GM12865 (cell line): ENCODE measurements around the gene VSIG10.
A peak's percentile ranks its signal among the peaks of the same experiment; 100 is the strongest.

Experiments used
- DNase-seq: peaks from one replicate; pipeline ENCODE4 v3.0.0; 2010; ENCODE audit warnings: low read depth
- H3K4me3 ChIP-seq: 2 replicates; pipeline ENCODE4 v1.5.1; 2011; ENCODE audit warnings: mild to moderate bottlenecking, low read depth, low read length, control low read depth
- CTCF ChIP-seq: IDR thresholded peaks from 2 replicates; pipeline ENCODE4 v1.5.1; 2011; ENCODE audit warnings: low read length, control low read depth, low read depth, inconsistent platforms; ENCODE audit not compliant: insufficient read depth; ENCODE audit errors: missing control alignments

The VSIG10 gene

GRCh38 chr12:118103601-118104382 lies at the start of gene VSIG10:
Gene VSIG10, minus strand, starts transcription at chr12:118104011. Its CDS starts 340 bp downstream, at chr12:118103671.
- H3K4me3 ChIP-seq = peak within 1 kb of the TSS; percentile 84
- DNase-seq = peak; percentile 61
- no peak for TF ChIP-seq CTCF

- no peak overlapping the region for H3K4me3 ChIP-seq
- no peak for DNase-seq
- TF ChIP-seq CTCF = no peak
Observed at GRCh38 chr12:118151755-118152154, 47.9 kb upstream of the VSIG10 start.

- DNase-seq = no peak
- H3K4me3 ChIP-seq = no peak overlapping the region
- TF ChIP-seq CTCF = no peak
Observed at GRCh38 chr12:118150625-118151024, 46.8 kb upstream of the VSIG10 start.

- no peak for TF ChIP-seq CTCF
- no peak for DNase-seq
- H3K4me3 ChIP-seq = no peak overlapping the region
Observed at GRCh38 chr12:118148287-118148686, 44.5 kb upstream of the VSIG10 start.

- TF ChIP-seq CTCF = no peak
Observed at GRCh38 chr12:118145798-118146156, 42.0 kb upstream of the VSIG10 start.

GRCh38 chr12:118145113-118145797 lies 41.4 kb upstream of the VSIG10 start:
- TF ChIP-seq CTCF = no peak
- H3K4me3 ChIP-seq = no peak overlapping the region
- peak; percentile 83 for DNase-seq

More at GRCh38 chr12:118145798-118146156, 42.0 kb upstream of the VSIG10 start:
- DNase-seq = no peak
- no peak overlapping the region for H3K4me3 ChIP-seq
